ENCODE data around the gene CLASP1. TPM values are rescaled to one million over a fixed set of nuclear protein-coding genes. Genes with fewer than 3 reads are reported as not detected.

The CLASP1 gene
- total and polyA plus RNA-seq, 2 of the 8 experiments (the other 6 are each of a cell fraction or from before 2014, with no cell fraction given), result 7.3 to 53.9 TPM

DNA sequence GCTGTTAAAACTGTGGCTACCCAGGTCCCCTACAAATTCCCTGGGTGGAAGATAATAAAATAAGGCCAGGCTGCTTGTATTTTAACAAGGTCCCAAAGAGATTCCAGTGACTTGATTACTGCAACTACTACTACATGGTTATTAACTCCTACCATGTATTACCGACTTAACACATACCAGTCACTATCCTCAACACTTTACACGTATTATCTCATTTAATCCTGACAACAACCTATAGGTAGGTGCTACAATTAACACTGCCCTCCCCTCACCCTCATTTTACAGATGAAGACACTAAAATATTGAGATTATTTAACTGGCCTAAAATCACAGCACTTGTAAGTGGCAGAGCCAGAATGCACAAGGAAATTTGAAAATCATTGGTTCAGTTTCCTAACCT lies 5.4 kb downstream of the CLASP1 start:
- Histone ChIP-seq H3K4me1 (replicated peaks in 1 of 4; ENCODE audit: control insufficient read depth in 3 of 4, insufficient read depth in 4 of 4, low read length in 3 of 4) (no peaks in the 10 kb centered on the region), H3K36me3 (ENCODE audit: control insufficient read depth in 2 of 4, insufficient read depth in 4 of 4, low read length in 3 of 4) (peaks cover 0 to 10% (median 0%) of the 10 kb centered on the region in 4 experiments; a peak in 1 of 8 replicates), H2BK5ac (ENCODE audit: low read depth, low read length) (no peak overlapping the region), H4K91ac (replicated peaks; ENCODE audit: insufficient read length, low read length) (no peak overlapping the region), H3K23ac (ENCODE audit: insufficient read length) (no peak overlapping the region), H2BK120ac (replicated peaks; ENCODE audit: low read depth, low read length) (no peak overlapping the region), H2BK12ac (ENCODE audit: low read depth, low read length) (no peak overlapping the region), H2BK15ac (ENCODE audit: low read length) (no peak overlapping the region), H3K18ac (ENCODE audit: extremely low read depth, low read length) (no peak overlapping the region), H3K9ac (replicated peaks in 1 of 4; ENCODE audit: extremely low read depth in 1 of 4, low read depth in 3 of 4, low read length in 3 of 4) (no peak overlapping the region), H3K9me3 (ENCODE audit: insufficient read depth in 2 of 2, low read depth in 1 of 2, low read length in 1 of 2) (no peaks in the 10 kb centered on the region), H4K8ac (ENCODE audit: extremely low read depth, insufficient read depth, low read length) (no peak overlapping the region), H3K14ac (ENCODE audit: insufficient read length) (no peak overlapping the region), H2AFZ (ENCODE audit: low read length) (no peak overlapping the region), H3K79me2 (ENCODE audit: control insufficient read depth in 1 of 2, insufficient read depth in 2 of 2, low read length in 2 of 2) (peaks cover 18 to 96% of the 10 kb centered on the region in 2 experiments), H4K5ac (ENCODE audit: insufficient read length, low read depth, low read length) (no peak overlapping the region), H3K4ac (replicated peaks; ENCODE audit: insufficient read length, low read depth, low read length) (no peak overlapping the region), H2AK5ac (ENCODE audit: low read depth, low read length) (no peak overlapping the region), H2BK20ac (ENCODE audit: low read length) (no peak overlapping the region), H3K79me1 (ENCODE audit: low read depth, low read length) (peaks cover 7% of the 10 kb centered on the region), H3K4me2 (ENCODE audit: insufficient read depth in 1 of 2, low read depth in 2 of 2, low read length in 2 of 2) (no peak overlapping the region), H3K4me3 (ENCODE audit: extremely low read depth in 1 of 4, insufficient read depth in 2 of 4, low read depth in 3 of 4, low read length in 4 of 4) (no peak overlapping the region), H3K23me2 (ENCODE audit: low read depth, low read length) (peaks cover 2% of the 10 kb centered on the region), H3K27me3 (replicated peaks in 1 of 4; ENCODE audit: control insufficient read depth in 3 of 4, extremely low read depth in 1 of 4, insufficient read depth in 3 of 4, low read length in 3 of 4) (no peaks in the 10 kb centered on the region), H3K27ac (ENCODE audit: low read depth, low read length) (no peak overlapping the region), H4K20me1 (replicated peaks in 1 of 2; ENCODE audit: control insufficient read depth in 1 of 2, insufficient read depth in 2 of 2, low read length in 2 of 2) (peaks cover 5 to 8% of the 10 kb centered on the region in 2 experiments), H3K56ac (replicated peaks; ENCODE audit: insufficient read length, low read depth, low read length) (no peak overlapping the region)
- ChIA-PET CTCF (ENCODE audit: partially characterized antibody) (interaction anchor here (0.8 to 1.5 kb wide), 2 partner anchors 48 to 68 kb away, joined by 3 read pairs; no protein-coding TSS in a partner anchor), POLR2A (ENCODE audit: partially characterized antibody) (no interaction called here)
- WGBS, 2 experiments (ENCODE audit: extremely low coverage in 1 of 2, insufficient coverage in 1 of 2, insufficient read length in 1 of 2, insufficient replicate concordance in 2 of 2, low coverage in 1 of 2, low lambda C conversion rate in 2 of 2, missing lambda C conversion rate in 1 of 2), result 84% methylated on average over 2 of the region's 2 CpGs; no CpG with 5 or more reads in 1 of the 2 experiments
- FAIRE-seq, result no peak
- no peak for DNase-seq (ENCODE audit: low read depth in 1 of 2, low spot score in 2 of 2)
- TF ChIP-seq MAFK (IDR thresholded peaks at IDR 0.05; ENCODE audit: low read depth, low read length) (no peak), SIN3A (conservative IDR thresholded peaks at IDR 0.05 in 1 of 2, IDR thresholded peaks at IDR 0.05 in 1 of 2; ENCODE audit: low read depth in 1 of 2, low read length in 2 of 2) (no peak), SUZ12 (IDR thresholded peaks at IDR 0.05; ENCODE audit: low read length) (no peak), NRF1 (IDR thresholded peaks at IDR 0.05; ENCODE audit: low read depth, low read length) (no peak), KDM1A (IDR thresholded peaks at IDR 0.05; ENCODE audit: borderline replicate concordance, low read length) (no peak), TCF12 (IDR thresholded peaks at IDR 0.05; ENCODE audit: low read depth, low read length) (no peak), SP1 (IDR thresholded peaks at IDR 0.05; ENCODE audit: low read depth, low read length) (no peak), CHD2 (IDR thresholded peaks at IDR 0.05; ENCODE audit: low read length) (no peak), TAF7 (optimal IDR thresholded peaks at IDR 0.05; ENCODE audit: borderline replicate concordance, low read depth, low read length) (no peak), RFX5 (IDR thresholded peaks at IDR 0.05; ENCODE audit: borderline replicate concordance, low read depth, low read length) (no peak), BACH1 (IDR thresholded peaks at IDR 0.05; ENCODE audit: low read length) (no peak), HDAC2 (IDR thresholded peaks at IDR 0.05; ENCODE audit: borderline replicate concordance in 1 of 2, low read depth in 2 of 2, low read length in 2 of 2) (no peak), EGR1 (IDR thresholded peaks at IDR 0.05; ENCODE audit: borderline replicate concordance, low read depth, low read length) (no peak), BRCA1 (IDR thresholded peaks at IDR 0.05; ENCODE audit: low read depth, low read length) (no peak), RNF2 (IDR thresholded peaks at IDR 0.05; ENCODE audit: borderline replicate concordance, low read depth, low read length, missing control alignments, poor library complexity, severe bottlenecking) (no peak)

Data from H1 (cell line).